HL-60 (cell line): ENCODE results near the gene KCTD8.

Experiments used
- DNase-seq, 2 experiments: peaks; one replicate each; pipeline ENCODE4 v3.0.0-alpha.2; 2010 to 2020; ENCODE audit warnings: low read depth in 1 of 2, low spot score in 1 of 2
- H3K27ac ChIP-seq: fragments of 250-450 bp; sonication (Bioruptor Pico); replicated peaks from 2 replicates; pipeline ENCODE4 v1.5.1; 2020; ENCODE audit warnings: mild to moderate bottlenecking, moderate library complexity
- H3K27me3 ChIP-seq: fragments of 250-450 bp; sonication (Bioruptor Pico); 2 replicates; pipeline ENCODE4 v1.5.1; 2021; ENCODE audit warnings: mild to moderate bottlenecking, moderate library complexity; ENCODE audit not compliant: insufficient read depth, poor library complexity, severe bottlenecking
- H3K4me3 ChIP-seq: replicated peaks from 2 replicates; pipeline ENCODE4 v1.5.1; 2011; ENCODE audit warnings: mild to moderate bottlenecking, control low read depth, low read length; ENCODE audit not compliant: insufficient read depth
- GABPA ChIP-seq: IDR thresholded peaks from 2 replicates; pipeline ENCODE4 v1.6.1; 2012; ENCODE audit warnings: low read depth
- POLR2AphosphoS5 ChIP-seq: IDR thresholded peaks from 2 replicates; pipeline ENCODE4 v1.6.1; 2012; ENCODE audit warnings: low read depth
- SPI1 ChIP-seq: IDR thresholded peaks from 2 replicates; pipeline ENCODE4 v1.6.1; 2012; ENCODE audit warnings: low read depth, mild to moderate bottlenecking, borderline replicate concordance
- TF ChIP-seq, protein P1 (sequence below): IDR thresholded peaks from one replicate; pipeline ENCODE4 v1.5.1; 2011; ENCODE audit warnings: low read length, control low read depth, inconsistent platforms; ENCODE audit not compliant: insufficient read depth
- TF ChIP-seq, protein P2 (sequence below): IDR thresholded peaks from 2 replicates; pipeline ENCODE4 v1.6.1; 2012; ENCODE audit warnings: low read depth; ENCODE audit not compliant: insufficient replicate concordance

The KCTD8 gene

DNA sequence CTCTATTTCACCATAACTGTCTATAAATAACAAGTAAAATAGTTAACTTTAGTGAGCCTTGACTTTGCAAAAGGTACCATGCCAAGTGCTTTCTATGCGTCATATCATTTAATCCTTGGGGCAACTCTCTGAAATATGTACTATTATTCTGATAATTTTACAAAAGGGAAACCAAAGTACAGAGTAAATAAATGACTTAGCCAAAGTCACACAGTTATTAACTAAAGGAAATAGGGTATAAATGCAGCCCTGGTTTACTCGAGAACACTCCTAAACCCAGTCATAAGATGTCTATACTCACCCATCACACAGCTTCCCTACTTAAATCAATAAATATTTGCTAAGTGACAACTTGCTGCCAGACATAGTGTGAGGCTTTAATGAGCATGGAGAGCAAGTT is 14.4 kb downstream of the KCTD8 start:
- Histone ChIP-seq H3K27ac (no peak overlapping the region), H3K27me3 (no peaks in the 10 kb centered on the region), H3K4me3 (no peak overlapping the region)
- DNase-seq: no peak
- no peak for TF ChIP-seq SPI1
- TF ChIP-seq, protein P1, sequence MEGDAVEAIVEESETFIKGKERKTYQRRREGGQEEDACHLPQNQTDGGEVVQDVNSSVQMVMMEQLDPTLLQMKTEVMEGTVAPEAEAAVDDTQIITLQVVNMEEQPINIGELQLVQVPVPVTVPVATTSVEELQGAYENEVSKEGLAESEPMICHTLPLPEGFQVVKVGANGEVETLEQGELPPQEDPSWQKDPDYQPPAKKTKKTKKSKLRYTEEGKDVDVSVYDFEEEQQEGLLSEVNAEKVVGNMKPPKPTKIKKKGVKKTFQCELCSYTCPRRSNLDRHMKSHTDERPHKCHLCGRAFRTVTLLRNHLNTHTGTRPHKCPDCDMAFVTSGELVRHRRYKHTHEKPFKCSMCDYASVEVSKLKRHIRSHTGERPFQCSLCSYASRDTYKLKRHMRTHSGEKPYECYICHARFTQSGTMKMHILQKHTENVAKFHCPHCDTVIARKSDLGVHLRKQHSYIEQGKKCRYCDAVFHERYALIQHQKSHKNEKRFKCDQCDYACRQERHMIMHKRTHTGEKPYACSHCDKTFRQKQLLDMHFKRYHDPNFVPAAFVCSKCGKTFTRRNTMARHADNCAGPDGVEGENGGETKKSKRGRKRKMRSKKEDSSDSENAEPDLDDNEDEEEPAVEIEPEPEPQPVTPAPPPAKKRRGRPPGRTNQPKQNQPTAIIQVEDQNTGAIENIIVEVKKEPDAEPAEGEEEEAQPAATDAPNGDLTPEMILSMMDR: no peak
- TF ChIP-seq POLR2AphosphoS5: no peak

DNA sequence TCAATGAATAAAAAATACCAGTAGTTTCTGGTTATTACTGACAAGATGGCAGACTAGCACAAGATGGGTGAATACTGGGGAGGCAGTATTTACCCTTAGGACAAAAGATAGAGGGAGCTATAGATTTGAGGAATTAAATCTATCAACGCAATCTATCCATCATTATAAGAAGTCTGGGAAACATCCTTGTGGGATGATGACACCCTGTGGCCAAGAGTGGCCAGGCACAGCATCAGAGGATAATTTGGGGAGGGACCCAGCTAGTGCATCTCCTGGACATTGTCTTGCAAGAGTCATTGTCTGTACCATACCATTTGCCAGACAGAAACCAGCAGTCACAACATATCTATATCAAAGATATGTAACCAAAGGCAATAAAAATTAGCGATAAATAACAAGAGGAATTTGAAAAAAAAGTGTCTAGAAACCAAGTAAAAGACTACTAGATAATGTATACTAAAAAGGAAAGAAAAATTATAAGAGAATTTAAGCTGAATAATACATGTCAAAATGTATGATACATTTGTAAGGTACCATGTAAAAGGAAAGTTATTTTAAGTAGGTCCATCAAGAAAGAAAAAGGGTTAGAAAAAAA is 22.9 kb downstream of the KCTD8 start:
- DNase-seq: no peak
- Histone ChIP-seq H3K27ac (no peak overlapping the region), H3K27me3 (no peaks in the 10 kb centered on the region), H3K4me3 (no peak overlapping the region)
- TF ChIP-seq POLR2AphosphoS5 (no peak), GABPA (no peak), SPI1 (no peak)
- TF ChIP-seq, protein P2, sequence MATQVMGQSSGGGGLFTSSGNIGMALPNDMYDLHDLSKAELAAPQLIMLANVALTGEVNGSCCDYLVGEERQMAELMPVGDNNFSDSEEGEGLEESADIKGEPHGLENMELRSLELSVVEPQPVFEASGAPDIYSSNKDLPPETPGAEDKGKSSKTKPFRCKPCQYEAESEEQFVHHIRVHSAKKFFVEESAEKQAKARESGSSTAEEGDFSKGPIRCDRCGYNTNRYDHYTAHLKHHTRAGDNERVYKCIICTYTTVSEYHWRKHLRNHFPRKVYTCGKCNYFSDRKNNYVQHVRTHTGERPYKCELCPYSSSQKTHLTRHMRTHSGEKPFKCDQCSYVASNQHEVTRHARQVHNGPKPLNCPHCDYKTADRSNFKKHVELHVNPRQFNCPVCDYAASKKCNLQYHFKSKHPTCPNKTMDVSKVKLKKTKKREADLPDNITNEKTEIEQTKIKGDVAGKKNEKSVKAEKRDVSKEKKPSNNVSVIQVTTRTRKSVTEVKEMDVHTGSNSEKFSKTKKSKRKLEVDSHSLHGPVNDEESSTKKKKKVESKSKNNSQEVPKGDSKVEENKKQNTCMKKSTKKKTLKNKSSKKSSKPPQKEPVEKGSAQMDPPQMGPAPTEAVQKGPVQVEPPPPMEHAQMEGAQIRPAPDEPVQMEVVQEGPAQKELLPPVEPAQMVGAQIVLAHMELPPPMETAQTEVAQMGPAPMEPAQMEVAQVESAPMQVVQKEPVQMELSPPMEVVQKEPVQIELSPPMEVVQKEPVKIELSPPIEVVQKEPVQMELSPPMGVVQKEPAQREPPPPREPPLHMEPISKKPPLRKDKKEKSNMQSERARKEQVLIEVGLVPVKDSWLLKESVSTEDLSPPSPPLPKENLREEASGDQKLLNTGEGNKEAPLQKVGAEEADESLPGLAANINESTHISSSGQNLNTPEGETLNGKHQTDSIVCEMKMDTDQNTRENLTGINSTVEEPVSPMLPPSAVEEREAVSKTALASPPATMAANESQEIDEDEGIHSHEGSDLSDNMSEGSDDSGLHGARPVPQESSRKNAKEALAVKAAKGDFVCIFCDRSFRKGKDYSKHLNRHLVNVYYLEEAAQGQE: no peak
- TF ChIP-seq, protein P1: no peak

DNA sequence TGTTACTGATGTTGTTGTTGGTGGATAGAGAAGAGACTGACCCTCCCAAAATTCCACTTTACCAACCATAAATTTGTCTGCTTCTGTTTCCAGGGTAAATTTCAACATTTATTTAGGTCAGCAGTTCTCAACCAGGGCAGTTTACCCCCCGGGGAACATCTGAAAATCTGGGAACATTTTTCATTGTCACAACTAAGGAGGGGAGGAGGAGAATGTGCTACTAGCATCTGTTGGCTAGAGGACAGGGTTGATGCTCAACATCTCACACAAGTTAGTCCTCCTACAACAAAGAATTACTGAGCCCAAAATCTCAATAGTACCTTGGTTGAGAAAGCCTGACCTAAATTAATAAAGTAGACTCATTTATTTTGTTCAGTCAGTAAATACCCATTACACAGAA is 25.7 kb downstream of the KCTD8 start:
- Histone ChIP-seq H3K27me3 (no peaks in the 10 kb centered on the region), H3K27ac (no peak overlapping the region), H3K4me3 (no peak overlapping the region)
- TF ChIP-seq, protein P2: no peak
- TF ChIP-seq POLR2AphosphoS5: no peak
- TF ChIP-seq SPI1: no peak
- TF ChIP-seq, protein P1: no peak
- TF ChIP-seq GABPA: no peak
- DNase-seq: no peak
